Measurements from ENCODE around the gene RMND1. TPM values are rescaled to one million over a fixed set of nuclear protein-coding genes. Genes with fewer than 3 reads are reported as not detected.

RMND1 gene
- total and polyA plus RNA-seq, 2 donors from 2014 or later: 18.3 to 33.7 TPM

DNA sequence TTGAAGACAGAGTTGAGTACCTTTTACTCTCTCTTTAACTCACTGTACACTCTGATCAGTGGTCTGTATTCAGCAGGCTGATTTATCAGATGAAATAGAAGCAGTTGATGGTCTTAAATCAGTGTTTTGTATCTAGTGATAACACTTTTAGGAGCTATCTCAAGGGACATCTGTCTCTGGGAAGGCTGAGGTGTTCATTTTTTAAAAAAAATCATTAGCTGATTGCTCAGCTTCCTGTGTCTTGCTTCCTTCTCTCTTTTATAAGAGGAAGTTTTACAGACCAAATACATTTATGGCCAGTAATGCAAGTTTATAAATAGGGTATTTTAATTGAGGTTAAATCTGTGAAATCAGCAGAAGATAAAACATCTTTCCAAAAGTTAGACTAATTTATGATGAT lies 29.9 kb upstream of the RMND1 start:
- Histone ChIP-seq H3K4me1 (ENCODE audit: control insufficient read depth in 2 of 3, insufficient read depth in 2 of 3, low read depth in 1 of 3, low read length in 3 of 3) (no peaks in the 10 kb centered on the region), H3K9me3 (ENCODE audit: control insufficient read depth in 2 of 3, insufficient read depth in 1 of 3, low read length in 3 of 3) (no peaks in the 10 kb centered on the region), H3K27ac (ENCODE audit: low read depth in 2 of 2, low read length in 2 of 2) (no peak overlapping the region), H3K4me3 (ENCODE audit: low read length in 3 of 3) (no peak overlapping the region), H3K36me3 (ENCODE audit: control insufficient read depth in 2 of 3, insufficient read depth in 3 of 3, low read length in 3 of 3) (no peaks in the 10 kb centered on the region), H3K27me3 (ENCODE audit: control insufficient read depth, insufficient read depth, low read length) (no peaks in the 10 kb centered on the region), H3K9ac (ENCODE audit: low read length in 3 of 3) (no peak overlapping the region)
- no peak for FAIRE-seq
- peak in 2 of 5 donors; percentile 20 to 51 for DNase-seq
- intact Hi-C loops (cut with DNase I): no loop called here
- TF ChIP-seq, protein P1, sequence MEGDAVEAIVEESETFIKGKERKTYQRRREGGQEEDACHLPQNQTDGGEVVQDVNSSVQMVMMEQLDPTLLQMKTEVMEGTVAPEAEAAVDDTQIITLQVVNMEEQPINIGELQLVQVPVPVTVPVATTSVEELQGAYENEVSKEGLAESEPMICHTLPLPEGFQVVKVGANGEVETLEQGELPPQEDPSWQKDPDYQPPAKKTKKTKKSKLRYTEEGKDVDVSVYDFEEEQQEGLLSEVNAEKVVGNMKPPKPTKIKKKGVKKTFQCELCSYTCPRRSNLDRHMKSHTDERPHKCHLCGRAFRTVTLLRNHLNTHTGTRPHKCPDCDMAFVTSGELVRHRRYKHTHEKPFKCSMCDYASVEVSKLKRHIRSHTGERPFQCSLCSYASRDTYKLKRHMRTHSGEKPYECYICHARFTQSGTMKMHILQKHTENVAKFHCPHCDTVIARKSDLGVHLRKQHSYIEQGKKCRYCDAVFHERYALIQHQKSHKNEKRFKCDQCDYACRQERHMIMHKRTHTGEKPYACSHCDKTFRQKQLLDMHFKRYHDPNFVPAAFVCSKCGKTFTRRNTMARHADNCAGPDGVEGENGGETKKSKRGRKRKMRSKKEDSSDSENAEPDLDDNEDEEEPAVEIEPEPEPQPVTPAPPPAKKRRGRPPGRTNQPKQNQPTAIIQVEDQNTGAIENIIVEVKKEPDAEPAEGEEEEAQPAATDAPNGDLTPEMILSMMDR (IDR thresholded peaks at IDR 0.05; ENCODE audit: borderline replicate concordance, extremely low read depth, insufficient read depth): no peak

DNA sequence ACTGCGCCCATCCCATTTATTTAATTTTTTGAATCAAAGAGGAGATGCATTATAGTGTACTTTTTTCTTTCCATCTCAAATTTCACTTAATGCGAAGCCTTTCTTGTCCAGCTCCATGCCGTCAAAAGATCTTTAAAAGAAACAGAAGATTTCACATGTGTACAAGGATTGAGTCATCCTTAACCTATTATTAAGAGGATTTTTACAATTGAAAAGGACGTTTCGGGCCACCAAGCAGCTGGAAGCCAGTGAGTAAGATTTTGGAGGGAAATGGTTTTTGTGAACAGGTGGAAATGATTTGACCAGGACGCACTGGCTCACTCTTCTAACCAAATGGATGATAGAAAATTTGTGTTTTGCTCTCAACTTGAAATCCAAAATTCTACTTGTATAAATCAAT lies 26.7 kb upstream of the RMND1 start:
- H3K9me3 ChIP-seq (ENCODE audit: control insufficient read depth in 2 of 3, insufficient read depth in 1 of 3, low read length in 3 of 3): no peaks in the 10 kb centered on the region
- DNase-seq (no peak), FAIRE-seq (no peak)
- no peaks in the 10 kb centered on the region for H3K27me3 ChIP-seq (ENCODE audit: control insufficient read depth, insufficient read depth, low read length)
- TF ChIP-seq, protein P1 (IDR thresholded peaks at IDR 0.05; ENCODE audit: borderline replicate concordance, extremely low read depth, insufficient read depth): no peak
- H3K36me3 ChIP-seq (ENCODE audit: control insufficient read depth in 2 of 3, insufficient read depth in 3 of 3, low read length in 3 of 3): no peaks in the 10 kb centered on the region
- H3K4me1 ChIP-seq (ENCODE audit: control insufficient read depth in 2 of 3, insufficient read depth in 2 of 3, low read depth in 1 of 3, low read length in 3 of 3): peaks cover 0 to 4% (median 2%) of the 10 kb centered on the region in 3 donors
- intact Hi-C loops (cut with DNase I): no loop called here
- H3K27ac ChIP-seq (ENCODE audit: low read depth in 2 of 2, low read length in 2 of 2): no peak overlapping the region
- H3K9ac ChIP-seq (ENCODE audit: low read length in 3 of 3): no peak overlapping the region
- H3K4me3 ChIP-seq (ENCODE audit: low read length in 3 of 3): no peak overlapping the region

- H3K4me3 ChIP-seq (ENCODE audit: low read length in 3 of 3): no peak overlapping the region
- TF ChIP-seq, protein P1 (IDR thresholded peaks at IDR 0.05; ENCODE audit: borderline replicate concordance, extremely low read depth, insufficient read depth): no peak
- no peaks in the 10 kb centered on the region for H3K36me3 ChIP-seq (ENCODE audit: control insufficient read depth in 2 of 3, insufficient read depth in 3 of 3, low read length in 3 of 3)
- peaks cover 0 to 4% (median 2%) of the 10 kb centered on the region in 3 donors for H3K4me1 ChIP-seq (ENCODE audit: control insufficient read depth in 2 of 3, insufficient read depth in 2 of 3, low read depth in 1 of 3, low read length in 3 of 3)
- intact Hi-C loops (cut with DNase I): no loop called here
- DNase-seq: no peak
- no peak overlapping the region for H3K27ac ChIP-seq (ENCODE audit: low read depth in 2 of 2, low read length in 2 of 2)
- H3K27me3 ChIP-seq (ENCODE audit: control insufficient read depth, insufficient read depth, low read length): no peaks in the 10 kb centered on the region
- H3K9me3 ChIP-seq (ENCODE audit: control insufficient read depth in 2 of 3, insufficient read depth in 1 of 3, low read length in 3 of 3): no peaks in the 10 kb centered on the region
- H3K9ac ChIP-seq (ENCODE audit: low read length in 3 of 3): no peak overlapping the region
- FAIRE-seq: no peak
Observed at GRCh38 chr6:151477726-151478125, 25.8 kb upstream of the RMND1 start.

All from kidney (tissue), 14 donors.